ENCODE results near the gene ACO2. TPM values are rescaled to one million over a fixed set of nuclear protein-coding genes. Genes with fewer than 3 reads are reported as not detected.
"Not testable (repeated sequence)": the region's sequence is repeated elsewhere in the genome, so short reads cannot be mapped to it uniquely, and the experiment has no call there.

Gene ACO2
- total RNA-seq = 172 TPM

- DNase-seq (ENCODE audit: low spot score) = peak; percentile 98
Observed at GRCh38 chr22:41468381-41469217, at the start of gene ACO2, which contains the start of gene PHF5A. ACO2 (plus strand) TSS chr22:41469117; CDS start chr22:41469147, 30 bp downstream. PHF5A (minus strand) TSS chr22:41468692; CDS start chr22:41468653, 39 bp downstream.

- DNase-seq (ENCODE audit: low spot score) = no peak
Observed at GRCh38 chr22:41425660-41426365, 43.1 kb upstream of the ACO2 start.

DNA sequence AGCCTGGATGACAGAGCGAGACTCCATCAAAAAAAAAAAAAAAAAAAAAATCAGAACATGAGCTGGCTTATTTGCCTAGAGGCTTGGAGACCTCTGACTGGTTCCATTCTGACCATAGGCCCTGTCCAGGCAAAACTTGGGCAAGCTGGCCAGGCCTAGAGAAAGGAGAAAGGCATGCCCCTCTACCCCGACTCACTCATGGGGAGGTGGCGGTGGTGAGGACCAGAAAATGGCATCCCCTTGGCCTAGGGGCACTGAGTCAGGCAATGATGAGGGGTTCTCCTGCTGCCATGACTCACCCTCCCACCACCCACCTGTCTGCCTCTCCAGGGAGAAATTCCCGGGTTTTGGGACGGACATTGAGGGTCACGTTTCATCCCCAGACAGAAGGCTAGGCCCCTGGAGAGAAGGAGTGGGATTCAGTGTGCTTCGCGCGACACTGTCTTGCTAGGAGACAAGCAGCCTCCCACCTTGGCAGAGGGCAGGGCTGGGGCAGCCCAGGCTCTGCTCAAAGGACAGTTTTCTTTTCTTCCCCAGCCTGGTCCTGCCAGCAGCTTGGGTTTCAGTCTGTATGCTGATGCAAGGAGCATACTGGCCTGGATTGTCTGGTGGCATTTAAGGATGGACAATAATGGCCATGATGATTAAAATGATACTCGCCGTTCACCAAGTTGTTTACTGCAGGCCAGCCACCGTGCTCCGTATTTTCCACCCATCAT is 39.5 kb upstream of the ACO2 start:
- no peak for DNase-seq (ENCODE audit: low spot score)

DNA sequence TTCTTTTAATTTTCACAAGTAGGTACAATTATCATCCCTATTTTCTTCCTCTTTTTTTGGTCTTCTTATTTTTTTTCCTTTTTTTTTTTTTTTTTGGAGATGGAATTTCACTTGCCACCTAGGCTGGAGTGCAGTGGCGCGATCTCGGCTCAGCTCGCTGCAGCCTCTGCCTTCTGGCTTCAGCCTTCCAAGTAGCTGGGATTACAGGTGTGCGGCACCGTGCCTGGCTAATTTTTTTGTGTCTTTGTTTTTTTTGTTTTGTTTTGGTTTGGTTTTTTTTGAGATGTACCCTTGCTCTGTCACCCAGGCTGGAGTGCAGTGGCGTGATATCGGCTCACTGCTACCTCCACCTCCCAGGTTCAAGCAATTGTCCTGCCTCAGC is 39.0 kb upstream of the ACO2 start:
- no peak for DNase-seq (ENCODE audit: low spot score)

DNA sequence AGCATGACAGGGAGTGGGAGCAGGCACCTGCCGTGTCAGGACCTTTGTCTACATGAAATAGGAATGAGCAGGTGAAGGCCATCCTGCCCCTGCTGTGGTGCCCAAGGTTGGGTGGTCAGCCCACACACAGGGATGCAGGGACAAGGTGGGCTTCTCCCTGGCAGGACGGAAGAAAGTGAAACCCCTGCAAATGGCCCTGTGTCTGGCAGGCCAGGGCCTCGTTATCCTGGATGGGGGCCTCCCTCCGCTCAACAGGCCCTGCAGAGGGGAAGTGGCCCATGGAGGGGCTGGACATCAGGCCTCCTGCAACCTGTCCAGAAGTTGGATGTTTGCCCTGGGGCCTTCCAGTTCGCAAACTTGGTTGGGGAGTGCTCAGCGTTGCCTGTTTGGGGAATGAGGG is 37.3 kb upstream of the ACO2 start:
- DNase-seq (ENCODE audit: low spot score) = no peak

GRCh38 chr22:41433480-41433879 is 35.4 kb upstream of the ACO2 start:
- DNase-seq (ENCODE audit: low spot score) = not testable (repeated sequence)

GRCh38 chr22:41434361-41435003 is 34.4 kb upstream of the ACO2 start:
- DNase-seq (ENCODE audit: low spot score) = not testable (repeated sequence)

DNA sequence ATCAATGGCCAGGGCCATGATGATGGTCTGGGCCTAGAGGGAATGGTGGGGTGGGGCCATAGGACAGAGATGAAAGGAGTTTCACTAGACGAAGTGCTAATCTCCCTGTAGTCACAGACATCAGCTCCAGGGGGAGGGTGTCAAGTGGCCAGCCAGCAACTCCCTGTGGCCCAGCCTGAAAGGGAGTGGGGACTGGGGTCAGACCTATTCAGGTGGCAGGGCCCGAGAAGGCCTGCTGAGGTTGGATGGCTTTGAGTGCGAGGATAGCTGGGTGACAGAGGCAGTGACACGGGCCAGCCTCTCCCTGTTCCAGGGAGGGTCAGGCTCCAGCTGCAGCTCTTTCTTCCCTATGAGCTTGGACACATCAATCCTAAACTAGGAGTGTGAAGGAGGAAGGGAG is 33.4 kb upstream of the ACO2 start:
- DNase-seq (ENCODE audit: low spot score) = no peak

- no peak for DNase-seq (ENCODE audit: low spot score)
Observed at GRCh38 chr22:41436322-41437113, 32.4 kb upstream of the ACO2 start.

DNA sequence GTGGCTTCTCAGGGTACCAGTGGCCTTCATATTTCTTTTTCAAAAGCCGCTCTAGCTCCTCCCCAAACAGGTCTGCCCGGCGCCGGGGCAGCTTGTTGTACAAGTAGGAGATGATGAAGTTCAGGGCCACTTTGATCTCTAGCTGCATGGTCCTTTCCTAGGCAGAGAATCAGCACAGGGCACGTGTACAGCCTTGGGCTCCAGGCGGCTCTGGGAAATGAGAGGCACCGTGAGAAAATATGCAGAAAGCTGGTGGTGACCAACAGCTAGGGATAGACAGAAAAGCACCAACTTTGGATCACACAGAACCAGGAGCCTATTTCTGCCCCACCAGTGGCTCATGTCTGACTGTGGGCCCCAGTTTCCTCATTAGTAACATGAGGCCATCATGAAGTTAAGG is 31.7 kb upstream of the ACO2 start:
- DNase-seq (ENCODE audit: low spot score) = no peak

DNA sequence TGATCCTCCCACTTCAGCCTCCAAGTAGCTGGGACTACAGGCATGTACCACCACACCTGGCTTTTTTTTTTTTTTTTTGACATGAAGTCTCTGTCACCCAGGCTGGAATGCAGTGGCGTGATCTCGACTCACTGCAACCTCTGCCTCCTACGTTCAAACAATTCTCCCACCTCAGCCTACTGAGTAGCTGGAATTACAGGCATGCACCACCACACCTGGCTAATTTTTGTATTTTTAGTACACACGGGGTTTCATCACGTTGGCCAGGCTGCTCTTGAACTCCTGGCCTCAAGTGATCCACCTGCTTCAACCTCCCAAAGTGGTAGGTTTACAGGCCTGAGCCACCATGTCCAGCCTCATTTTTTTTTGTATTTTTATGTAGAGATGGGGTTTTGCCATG is 28.4 kb upstream of the ACO2 start:
- DNase-seq (ENCODE audit: low spot score) = not testable (repeated sequence)

- DNase-seq (ENCODE audit: low spot score) = no peak
Observed at GRCh38 chr22:41442240-41442792, 26.6 kb upstream of the ACO2 start.

- peak; percentile 92 for DNase-seq (ENCODE audit: low spot score)
Observed at GRCh38 chr22:41444360-41445128, 24.4 kb upstream of the ACO2 start.

DNA sequence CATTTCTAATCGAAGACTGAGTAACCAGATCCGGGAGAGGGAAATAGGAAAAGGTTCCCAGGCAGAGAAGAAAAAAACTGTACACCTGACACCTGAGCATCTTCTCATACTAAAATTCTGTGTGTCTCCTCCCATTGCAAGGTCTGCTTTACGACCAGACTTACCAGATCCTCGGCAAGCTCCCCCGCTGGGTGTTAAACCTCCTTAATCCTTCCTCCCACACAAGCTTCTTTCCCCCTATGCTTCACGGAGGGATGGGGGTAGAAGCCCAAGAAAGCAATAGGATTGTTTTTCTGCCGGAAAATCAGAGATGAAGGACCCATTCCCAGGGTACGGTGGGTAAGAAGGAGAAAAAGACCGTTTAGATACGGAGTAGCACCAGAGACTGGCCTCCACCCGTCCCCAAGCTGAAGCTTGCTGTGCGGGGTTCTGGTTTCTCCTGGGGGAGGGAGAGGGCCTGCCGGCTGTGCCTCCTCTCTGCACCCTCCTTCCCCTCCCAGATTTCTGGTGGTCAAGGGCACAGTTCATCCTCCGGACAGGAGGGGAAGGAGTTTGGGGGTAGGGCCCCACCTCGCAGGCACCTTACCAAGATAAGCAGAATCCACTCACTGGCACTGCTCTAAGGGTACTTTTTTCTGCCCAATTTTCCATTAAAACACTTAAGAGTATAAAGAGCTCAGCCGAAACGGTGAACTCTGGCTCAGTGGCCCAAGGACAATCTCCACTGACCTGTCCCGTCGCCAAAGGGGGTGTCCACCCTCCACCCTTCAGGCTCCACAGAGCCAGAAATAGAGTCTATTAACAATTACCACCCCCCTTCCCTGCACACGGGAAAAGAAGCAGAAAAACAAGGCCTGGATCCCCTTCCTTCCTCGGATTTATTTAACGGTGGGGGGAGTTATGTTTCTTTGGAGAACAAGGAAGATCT is 23.5 kb upstream of the ACO2 start:
- DNase-seq (ENCODE audit: low spot score) = no peak

DNA sequence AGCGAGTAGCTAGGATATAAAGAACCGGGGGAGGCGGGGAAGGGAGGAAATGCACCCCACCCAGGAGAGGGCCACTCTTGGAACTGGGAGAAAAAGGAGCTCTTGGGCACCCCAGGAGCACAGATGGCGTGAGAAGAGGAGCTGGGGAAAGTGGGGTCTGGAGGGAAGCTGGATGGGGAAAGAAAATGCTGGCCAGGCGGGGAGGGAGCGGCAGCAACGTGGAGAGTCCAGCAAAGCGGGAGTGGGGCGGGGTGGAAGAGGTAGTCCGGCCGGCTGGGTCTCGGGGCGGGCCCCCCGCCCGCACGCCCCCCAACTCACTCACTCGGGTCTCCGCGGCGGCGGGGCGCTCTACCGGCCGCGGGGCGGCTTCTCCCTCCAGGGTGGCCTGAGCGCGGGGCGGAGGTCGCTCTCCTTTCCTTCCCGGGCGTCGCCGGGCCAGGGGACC is 22.8 kb upstream of the ACO2 start:
- DNase-seq (ENCODE audit: low spot score) = no peak

DNA sequence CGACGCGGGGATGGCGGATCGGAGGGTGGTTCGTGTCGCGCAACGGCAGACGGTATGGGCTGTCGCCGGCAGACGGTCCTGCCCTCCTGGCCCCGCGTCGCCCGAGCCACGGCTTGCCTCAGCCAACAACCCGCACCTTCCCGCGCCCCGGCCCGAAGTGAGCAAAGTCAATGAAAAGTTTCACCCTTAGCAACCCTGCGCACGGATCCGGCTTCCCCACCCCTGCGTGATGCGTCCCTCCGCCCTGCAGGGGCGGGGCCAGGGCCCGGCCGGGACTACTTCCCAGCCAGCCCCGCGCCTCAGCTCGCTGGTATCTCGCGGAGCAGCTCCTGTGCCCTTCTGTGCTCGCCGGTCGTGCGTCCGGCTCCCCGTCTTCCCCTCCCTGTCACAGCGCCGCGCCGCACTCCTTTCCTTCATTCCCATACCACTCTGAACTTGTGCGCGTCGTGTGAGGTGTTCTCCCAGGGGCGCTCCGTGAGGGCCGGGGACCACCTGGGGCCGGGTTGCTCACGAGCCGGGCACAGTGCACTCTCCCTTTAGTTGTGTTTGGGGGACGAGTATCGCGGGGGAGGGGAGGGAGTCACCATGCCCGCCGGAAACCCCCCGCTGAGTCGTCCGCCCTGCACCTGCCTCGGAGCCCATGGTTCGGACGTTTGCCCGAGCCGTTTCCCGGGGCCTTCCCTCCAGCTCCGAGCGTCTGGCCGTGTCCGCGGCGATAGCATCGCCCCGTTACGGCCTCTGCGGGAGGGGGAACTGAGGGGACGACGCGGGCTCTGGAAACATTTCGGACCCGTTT is 22.1 kb upstream of the ACO2 start, which contains the start of gene TOB2:
TSS of gene TOB2 (minus strand) at position 163 of the 796 bp plus-strand sequence. CDS start 9,456 bp downstream, outside the sequence.
- peak; percentile 96 for DNase-seq (ENCODE audit: low spot score)

- DNase-seq (ENCODE audit: low spot score) = peak; percentile 60
Observed at GRCh38 chr22:41447435-41448188, 21.3 kb upstream of the ACO2 start.
